HG03066 (cell line): Measurements from ENCODE around the gene IMP4.

Source experiments
- ATAC-seq: cut with Tn5 transposase; IDR thresholded peaks from one replicate; pipeline ENCODE4 v1.9.1; 2021; ENCODE audit warnings: low read depth; ENCODE audit not compliant: unreplicated experiment

IMP4 gene

GRCh38 chr2:130375291-130376266 is 32.9 kb downstream of the IMP4 start:
- no peak for ATAC-seq

DNA sequence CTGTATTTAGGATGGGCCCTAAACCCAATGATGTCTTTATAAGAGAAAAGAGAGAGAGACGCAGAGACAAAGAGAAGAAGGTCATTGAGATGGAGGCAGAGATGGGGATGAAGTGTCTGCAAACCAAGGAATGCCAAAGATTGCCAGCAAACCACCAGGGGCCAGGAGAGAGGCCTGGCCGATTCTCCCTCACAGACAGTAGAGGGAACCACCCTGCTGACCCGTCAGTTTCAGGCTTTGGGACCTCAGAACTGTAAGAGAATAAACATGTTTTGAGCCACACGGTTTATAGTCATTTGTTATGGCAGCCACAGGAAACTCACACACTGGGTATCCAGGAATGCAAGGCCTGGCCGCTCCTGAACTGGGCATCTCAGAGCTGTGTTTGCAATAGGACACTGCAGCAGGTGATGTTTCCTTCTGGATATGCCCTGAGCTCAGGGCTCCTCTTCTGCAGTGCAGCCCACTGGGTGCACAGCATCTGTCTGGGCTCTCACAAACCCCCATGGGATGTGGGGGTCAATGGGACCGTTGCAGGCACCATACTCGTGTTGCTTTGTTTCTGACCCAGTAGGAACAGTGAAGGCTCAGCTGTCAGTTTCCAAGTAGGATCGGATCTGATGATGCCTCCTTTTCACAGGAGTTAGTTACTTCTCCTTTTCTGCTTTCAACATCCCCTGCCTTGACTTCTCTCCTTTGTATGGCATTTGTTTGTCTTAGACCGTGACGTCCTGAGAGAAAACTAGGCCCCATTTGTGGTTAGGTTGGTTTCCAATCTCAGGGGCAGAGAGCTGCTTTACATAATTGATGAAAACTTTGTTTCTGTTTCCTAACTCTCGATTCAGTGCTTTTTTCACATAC is 34.0 kb downstream of the IMP4 start:
- peak; percentile 55 for ATAC-seq

DNA sequence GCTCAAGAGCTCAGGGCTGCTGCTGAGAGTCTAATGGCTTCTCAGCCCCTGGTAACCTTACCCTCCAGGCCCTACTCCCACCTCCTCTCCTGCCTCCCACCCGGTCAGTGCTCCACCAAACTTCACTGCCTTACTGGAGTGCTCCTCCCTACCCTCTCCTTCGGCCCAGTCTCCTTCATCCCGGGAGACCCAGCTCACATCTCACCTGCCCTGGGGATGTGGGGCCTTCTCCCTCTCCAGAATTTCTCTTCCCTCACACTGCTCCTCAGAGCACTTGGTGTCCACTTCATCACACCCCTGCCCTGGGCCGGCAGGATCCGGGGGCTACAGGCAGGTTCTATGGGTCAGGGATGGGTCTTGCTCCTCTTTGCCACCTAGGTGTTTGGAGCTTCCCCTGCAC is 34.8 kb downstream of the IMP4 start:
- ATAC-seq = no peak

DNA sequence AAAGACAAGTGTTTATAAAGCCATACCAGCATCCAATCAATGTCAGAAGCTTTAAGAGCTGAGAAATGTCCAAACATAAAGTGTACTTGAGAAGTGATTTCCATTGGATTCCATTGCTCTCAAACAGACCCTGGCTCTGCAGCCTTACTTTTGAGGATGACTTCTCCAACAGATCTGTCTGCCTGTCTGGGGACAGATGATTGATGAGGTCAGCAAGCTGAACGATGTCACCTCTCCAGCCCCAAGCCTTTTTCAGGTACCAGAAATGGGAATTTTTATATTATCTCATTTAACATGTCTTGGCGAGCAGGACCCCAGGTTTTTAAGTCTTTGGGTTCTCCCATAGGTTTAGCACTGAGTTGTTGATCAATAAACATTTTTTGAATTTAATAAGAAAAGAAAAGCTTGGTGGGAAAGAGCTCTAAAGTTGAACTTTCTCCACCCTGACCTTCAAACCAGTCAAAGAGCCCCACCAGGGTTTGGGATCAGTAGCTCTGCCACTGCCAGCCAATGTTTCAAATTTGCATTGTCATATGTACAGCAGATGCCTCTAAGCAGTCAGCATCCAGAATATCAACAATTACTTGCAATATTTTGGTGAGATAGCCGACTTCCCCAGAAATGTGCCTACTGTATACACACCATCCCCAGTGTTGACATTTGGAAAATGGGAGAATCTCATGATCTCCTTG is 35.7 kb downstream of the IMP4 start:
- no peak for ATAC-seq

DNA sequence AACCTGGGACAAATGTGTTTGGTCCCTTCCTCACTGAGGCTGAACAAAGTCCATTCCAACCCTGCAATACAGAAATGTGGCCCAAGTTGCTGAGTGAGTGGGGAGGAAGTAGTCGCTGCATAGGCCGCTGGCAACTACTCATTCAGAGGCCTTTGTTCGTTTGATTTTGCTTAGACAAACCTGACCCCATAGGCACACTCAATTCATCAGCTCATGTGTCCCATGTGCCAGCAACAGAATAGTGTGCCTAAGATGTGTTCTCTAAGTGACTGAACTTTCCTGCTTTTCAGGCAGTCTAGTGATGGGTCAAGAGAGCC is 36.2 kb downstream of the IMP4 start:
- ATAC-seq = no peak

DNA sequence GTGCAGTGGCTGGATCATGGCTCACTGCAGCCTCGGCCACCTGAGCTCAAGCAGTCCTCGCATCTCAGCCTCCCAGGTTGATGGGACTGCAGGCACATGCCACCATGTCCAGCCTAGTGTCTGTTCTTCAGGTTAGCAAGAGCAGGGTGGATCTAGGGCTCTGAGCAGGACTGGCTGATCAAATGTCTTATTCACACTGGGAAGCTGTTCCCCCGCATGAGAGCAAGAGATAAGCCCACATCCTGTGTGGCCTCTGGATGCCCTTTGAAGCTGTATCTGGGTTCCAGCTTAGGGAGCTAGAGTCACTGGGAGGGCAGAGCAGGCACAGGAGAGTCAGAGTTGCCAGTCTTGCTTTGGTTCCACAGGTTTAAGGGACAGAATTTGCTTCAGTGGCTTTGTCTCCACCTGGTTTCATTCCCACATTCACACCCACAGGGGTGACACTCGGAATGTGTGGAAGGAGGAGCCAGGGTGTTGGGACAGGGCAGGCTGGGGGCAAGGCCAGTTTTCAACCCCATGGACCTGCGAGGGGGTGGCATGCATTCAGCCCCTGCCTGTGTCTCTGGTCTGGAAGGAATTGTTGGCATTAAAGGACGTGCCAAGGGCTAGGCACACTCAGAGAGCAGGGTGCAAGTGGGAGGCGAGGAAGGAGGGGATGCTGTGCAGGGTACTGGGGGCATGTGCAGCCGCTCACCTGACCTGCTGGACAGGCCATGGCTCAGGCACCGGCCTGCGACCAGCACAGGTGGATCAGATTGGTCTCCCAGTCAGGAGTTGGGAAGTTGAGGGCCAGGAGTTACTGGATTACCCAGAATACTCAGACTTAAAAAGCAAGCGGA is 37.6 kb downstream of the IMP4 start:
- ATAC-seq = no peak

DNA sequence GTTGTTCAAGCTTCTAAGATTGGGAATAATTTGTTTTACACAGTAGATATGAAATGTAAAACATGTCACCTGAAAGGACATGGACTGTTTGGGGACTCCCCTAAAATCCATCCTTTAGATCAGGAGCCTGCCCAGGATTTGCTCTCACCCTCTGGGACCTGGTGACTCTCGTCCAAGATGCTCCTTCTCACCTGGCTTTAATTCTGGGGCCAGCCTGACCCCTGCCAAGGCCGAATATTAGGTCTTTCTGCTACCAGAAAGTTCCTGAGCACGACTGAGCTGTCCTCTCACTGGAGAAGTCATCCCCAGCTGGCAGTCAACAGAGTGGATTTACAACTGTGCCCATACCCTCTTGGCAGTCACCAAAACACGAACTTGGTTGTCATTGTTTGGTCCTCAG is 38.4 kb downstream of the IMP4 start:
- no peak for ATAC-seq

- no peak for ATAC-seq
Measured at GRCh38 chr2:130381619-130382018, 38.9 kb downstream of the IMP4 start.

DNA sequence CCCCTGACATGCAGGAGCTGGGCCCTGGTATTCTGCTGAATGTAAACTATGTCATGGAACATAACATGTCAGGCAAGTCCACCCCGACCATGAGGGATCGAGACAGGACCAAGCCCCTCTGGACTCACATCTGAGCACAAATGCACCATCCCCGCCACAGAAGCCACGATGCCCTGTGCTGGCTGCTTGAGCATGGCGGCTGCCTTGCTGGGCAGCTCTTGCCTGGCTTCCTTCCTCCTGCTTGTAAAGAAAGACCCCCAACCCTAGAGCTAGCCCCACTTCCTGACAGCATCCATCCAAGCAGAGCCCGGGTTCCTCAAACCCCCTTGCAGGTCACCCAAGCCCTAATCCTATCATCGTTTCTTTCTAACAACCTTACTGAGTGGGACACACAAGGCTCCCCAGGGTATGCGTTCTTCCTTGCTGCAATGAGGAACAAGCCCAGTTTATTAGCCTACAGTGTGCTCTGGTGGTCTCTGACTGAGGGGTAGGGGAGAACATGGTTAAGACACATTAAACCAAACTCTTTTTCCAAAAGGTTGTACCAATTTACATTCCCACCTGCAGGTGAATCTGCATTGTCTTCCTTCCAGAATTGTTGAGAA is 39.7 kb downstream of the IMP4 start:
- no peak for ATAC-seq

GRCh38 chr2:130385709-130386108 is 43.0 kb downstream of the IMP4 start:
- peak; percentile 53 for ATAC-seq

- ATAC-seq = no peak
Measured at GRCh38 chr2:130387071-130387400, 44.3 kb downstream of the IMP4 start.

- no peak for ATAC-seq
Measured at GRCh38 chr2:130387804-130388203, 45.1 kb downstream of the IMP4 start.

GRCh38 chr2:130388221-130388907 is 45.7 kb downstream of the IMP4 start:
- ATAC-seq = no peak

GRCh38 chr2:130389358-130389757 is 46.7 kb downstream of the IMP4 start:
- ATAC-seq = no peak

DNA sequence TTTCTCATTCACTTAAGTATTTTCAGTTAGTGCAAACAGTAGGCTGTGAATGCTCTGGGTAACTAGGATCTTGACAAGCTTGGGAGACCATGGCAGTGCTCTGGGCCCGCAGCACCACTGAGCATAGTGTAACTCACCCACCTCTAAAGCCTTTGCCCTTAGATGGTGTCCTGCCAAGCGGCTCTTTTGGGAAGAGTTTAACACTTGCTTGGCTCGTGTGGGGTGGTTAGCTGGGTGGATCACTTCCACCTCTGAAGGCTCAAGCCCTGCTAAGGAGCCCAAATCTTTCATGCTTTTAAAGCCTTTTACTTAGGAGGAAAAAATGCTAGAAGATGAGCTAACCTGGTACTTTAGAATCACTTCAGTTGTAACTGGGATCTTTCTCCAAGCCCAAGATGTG is 47.1 kb downstream of the IMP4 start:
- ATAC-seq = no peak

DNA sequence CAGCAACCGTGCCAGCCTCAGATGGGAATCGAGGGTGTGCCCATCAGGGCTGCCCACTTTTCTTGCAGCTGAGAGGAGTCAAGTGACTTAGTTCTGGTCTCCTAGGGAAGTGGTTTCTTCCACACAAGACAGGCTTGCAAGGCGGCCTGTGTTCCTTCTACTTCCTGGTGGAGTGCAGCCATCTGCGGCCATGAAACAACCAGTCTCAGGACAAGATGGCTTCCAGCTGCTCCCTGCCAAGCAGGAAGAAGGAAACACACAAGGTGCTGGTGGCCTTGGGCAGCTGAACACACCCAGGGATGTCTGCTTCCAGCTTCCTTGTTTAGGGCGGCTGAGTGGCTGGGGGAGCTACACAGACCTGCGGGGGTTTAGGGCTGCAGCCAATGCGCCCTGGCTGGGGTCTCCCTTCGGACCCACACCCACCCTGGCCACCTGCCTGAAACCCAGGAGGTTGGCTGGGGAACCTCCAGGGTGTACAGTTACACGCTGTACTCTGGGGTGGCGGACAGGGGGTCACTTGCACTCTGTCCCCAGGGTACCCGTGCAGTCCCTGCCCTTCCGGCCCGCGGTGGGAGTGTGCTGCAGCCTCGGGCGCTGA is 47.9 kb downstream of the IMP4 start:
- peak; percentile 21 for ATAC-seq

DNA sequence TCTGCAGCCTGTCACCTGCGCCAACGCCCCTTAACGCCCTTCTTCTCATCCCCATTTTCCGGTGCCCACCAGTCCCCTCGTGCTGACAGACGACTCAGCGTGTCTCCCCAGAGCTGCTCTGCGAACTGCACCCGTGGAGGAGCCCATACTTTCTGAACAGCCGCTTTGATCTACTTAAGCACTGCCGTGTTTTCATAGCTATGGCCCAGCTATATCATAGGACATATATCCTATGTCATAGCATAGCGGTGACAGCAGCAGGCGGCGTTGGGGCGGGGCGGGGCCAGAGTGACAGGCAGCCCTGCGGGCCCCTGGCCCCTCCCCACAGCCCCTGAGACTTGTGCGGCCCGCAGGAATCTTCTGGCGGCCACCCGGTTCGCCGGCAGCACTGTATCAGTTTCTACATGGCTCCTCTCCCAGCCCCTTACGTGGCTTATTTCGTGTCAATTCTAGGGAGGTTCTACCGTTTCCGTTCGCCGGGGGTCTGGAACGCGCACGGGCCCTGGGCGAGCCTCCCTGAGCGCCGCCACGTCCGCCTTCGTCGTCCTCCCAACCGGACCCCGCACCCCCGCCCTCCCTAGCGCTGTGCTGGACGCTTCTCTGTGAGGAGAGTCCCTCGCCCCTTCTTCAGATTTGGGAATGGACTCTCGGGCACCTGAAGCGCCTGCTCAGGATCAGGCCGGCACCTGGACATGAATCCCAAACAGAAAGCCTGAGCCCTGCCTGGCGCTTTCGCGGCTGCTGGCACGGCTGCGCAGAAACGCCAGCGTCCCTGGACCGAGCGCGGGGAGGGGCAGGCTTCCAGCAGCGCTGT is 48.6 kb downstream of the IMP4 start:
- peak; percentile 88 for ATAC-seq
